GM18517 (cell line): Measurements from ENCODE around the gene FBXL7.

Experiments
- ATAC-seq: cut with Tn5 transposase; IDR thresholded peaks from one replicate; pipeline ENCODE4 v1.9.1; 2021; ENCODE audit warnings: mild to moderate bottlenecking, moderate library complexity; ENCODE audit not compliant: unreplicated experiment

FBXL7 gene

DNA sequence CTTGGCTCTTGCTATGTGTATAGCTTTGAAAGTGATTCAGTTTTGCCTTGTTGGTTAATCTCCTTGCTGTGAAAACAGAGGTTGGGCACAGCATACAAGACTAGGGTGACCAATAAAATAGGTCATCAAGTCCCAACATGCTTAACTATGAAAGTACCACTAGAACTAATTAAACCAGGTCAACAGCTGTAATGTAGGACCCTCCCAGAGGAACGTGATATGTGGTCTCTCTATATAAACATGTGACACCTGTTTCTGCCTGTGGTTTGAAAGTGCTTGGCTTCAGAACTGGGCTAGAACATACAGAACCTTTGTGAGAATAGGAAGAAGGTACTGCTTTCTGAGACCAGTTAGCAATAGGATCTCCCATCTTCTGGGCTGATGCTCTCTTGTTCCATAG lies 297.1 kb downstream of the FBXL7 start:
- ATAC-seq = no peak

DNA sequence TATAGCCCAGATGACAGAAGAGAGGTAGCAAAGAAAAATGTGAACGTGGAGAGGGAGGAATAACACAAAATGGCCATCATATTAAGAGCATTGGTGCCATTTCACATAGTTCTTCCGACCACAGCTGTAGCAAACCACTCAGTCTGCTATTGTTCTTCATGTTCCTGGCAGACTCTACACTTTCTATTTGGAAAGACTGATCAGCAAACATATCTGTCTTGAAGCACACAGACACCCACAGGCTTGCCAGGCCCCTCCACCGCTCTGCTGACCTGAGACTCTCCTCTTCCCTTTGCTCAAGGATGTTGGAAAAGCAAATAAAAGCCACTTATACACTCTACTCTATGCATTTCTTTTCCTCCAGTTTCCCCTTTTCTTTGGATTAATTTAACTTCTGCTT lies 298.0 kb downstream of the FBXL7 start:
- ATAC-seq = no peak

DNA sequence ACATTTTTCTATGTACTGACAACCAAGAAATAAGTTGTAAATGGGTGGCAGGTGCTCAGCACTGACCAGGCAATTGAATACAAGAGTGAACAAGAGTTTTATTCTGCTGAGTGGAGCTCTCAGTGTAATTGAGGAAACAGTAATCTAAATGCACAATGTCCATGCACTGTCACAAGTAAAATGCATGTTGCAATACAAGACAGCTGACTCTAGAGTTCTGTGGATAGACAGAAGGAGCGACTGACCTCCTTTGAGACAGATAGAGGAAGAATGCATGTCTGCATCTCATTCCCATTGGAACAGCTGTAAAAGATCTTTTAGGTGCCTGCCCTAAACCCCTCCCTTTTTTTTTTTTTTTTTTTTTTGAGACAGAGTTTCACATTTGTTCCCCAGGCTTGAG lies 299.0 kb downstream of the FBXL7 start:
- ATAC-seq = no peak

DNA sequence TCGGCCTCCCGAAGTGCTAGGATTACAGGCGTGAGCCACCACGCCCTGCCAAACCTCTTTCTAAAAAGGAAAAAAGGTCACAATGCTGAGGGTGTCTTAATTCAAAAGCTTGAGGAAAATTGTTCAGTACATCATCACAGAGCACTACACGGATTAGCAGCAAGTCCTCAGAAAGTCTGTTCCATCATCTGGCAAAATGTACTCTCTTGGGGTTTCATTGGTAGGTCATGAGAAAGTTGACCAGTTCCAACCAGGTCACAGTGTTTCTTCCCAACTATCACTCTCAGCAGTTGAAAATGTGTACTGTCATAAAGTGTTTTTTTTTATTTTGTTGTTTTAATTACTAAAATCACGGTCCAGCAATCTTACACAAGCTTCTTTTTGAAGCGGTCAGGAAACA lies 299.6 kb downstream of the FBXL7 start:
- ATAC-seq = no peak

DNA sequence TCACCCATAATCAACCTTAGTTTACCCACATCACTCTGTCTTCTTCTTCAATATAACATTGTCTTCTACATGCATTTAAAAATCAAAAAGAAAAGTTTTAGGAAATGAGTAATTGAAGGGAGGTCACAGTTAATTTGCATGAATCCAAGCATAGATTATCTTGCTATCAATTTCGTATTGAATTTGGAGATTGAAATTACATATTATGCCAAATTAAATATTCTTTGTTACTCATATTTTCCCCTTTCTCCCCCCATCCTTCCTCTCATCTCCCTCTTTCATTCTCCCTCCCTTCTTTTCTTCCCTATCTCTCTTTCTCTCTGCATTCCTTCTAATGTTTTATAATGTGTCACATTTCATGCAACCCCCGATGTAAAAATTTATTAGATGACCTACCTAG lies 303.3 kb downstream of the FBXL7 start:
- no peak for ATAC-seq

DNA sequence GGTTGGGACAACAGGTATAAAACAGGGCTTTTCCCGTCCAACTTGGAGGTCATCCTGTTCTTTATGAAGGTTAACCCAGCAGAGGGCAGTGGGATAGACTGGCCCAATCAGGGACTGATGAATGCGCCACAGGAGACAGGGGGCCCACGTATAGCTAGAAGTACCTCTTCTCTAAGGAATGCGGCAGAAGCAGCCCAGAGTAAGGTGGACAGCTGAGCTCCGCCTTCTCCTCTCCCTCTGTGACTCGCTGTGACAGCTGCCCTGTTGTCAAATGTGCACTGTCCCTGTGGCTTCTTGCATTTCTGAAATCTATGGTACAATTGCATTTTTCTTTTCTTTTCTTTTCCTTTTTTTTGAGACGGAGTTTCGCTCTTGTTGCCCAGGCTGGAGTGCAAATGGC lies 306.6 kb downstream of the FBXL7 start:
- no peak for ATAC-seq

DNA sequence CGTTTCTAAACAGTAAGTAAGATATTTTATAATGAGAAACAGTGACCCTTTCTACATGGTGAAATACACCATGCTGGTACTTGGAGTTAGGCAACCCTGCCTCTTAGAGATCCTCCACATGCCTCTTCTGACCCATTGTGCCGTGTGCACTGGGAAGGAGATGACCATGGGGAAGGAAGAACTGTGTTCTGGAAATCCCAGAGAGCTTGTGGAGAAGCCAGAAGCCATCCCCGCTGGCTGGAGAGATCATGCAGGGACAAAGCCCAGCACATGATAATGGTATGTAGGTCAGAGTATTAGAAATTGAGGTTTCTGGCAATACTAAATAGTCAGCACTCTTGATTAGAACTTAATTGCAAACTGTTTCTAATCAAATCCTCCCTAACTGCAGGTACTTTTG lies 307.3 kb downstream of the FBXL7 start:
- ATAC-seq = no peak

DNA sequence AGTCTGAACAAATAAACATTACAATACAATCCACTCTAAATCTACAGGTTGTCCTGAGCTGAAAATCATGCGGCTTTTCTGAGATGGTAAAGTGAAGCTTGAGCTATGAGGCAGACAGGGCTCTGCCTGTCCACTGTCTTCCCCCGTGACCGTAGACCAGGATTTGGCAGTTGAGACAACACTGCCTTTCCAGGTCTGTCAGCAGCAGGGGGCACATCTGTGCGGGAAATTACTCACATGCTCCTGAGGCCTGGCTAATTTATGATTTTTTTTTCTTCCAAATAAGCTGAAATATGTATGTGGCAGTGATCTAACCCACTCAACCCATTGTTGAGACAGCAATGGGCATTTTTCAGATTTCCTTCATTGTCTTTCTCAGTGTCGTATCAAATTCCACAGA lies 307.9 kb downstream of the FBXL7 start:
- ATAC-seq = no peak

DNA sequence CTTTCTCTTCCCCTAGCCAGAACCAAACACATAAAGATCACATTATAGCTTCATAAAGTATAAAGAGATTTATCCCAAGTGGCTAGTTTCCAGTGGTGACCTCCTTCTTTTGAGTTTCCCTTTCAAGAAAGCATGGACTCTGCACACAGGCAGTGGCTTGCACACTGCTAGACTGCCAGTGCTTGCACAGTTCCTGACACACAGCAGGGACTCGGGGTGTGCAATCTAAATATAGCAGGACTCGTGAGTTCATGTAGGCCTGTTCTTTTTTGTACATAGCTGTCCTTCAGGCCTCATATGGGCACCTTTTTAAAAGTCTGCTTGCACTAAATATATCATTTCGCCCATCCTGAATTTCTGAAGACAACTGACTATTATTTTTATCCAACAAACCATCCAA lies 308.6 kb downstream of the FBXL7 start:
- ATAC-seq = no peak

DNA sequence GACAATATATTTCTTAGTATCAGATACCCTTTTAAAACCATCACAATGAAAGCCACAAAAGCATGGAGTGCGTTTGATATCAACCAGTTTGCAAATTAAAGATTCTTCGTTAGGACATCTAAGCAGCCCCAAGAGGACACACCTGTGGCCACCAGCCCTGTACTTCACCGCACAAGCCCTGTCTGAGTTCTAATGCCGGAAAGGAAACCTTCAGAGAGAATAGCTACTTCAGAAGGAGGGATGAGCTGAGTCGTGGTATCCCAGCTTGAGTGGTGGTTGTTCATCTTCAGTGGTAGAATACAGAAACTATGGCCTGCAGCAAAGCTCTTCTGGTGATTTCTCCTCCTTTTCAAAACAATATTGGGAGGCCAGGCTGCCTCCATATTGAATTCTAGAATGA lies 319.6 kb downstream of the FBXL7 start:
- ATAC-seq = no peak

DNA sequence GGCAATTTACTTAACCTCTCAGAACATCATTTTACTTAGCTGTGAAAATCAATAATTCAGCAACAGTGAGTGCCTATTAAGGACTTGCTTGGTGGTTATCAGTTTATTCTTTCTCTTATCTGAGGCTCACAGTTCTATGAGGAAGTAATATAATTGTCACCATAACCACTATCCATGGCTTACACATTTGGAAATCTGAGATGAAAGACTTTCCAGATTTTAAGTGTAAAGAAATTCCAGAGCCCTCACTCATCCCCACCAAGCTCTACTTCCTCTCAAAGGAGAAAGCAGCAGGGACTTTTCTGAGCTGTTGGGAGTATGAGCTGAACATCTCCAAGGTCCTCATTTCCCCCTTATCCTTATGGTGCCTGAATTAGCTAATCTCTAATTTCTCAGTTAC lies 321.5 kb downstream of the FBXL7 start:
- ATAC-seq = no peak

DNA sequence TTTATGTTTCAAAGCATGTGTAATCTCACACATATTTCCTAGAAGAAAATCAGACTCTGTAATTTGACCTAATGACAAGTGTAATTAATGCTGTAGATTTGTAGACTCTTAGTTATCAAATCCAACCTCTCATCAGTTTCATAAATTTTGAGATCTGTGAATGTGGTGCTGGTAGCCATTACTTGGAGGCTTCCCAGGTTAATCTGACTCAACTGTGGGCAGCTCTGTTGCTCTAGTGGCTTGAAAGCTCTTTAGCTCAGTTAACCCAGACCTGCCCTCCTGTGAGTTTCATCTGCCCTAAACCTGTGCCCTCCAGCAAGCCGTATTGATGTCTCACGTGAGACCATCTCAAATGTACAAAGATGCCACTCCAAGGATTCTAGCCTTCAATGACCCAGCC lies 323.4 kb downstream of the FBXL7 start:
- ATAC-seq = no peak

DNA sequence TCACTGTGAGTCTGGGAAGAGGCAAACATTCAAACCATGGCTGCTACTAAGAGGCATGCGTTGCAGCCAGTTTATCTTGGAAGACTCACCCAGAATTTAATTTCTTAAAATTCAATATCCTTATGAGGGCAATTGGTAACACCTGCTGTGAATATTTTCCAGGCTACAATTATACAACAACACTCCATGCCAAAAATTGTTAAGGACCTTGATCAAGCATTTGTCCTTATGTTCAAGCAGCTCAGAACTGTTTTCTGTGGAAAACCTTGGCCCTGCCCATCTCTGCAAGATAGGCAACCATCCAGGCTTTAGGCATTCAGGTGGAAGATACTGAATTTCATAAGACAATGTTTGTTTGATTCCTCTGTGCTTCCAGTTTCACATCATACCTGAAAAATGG lies 327.8 kb downstream of the FBXL7 start:
- no peak for ATAC-seq

DNA sequence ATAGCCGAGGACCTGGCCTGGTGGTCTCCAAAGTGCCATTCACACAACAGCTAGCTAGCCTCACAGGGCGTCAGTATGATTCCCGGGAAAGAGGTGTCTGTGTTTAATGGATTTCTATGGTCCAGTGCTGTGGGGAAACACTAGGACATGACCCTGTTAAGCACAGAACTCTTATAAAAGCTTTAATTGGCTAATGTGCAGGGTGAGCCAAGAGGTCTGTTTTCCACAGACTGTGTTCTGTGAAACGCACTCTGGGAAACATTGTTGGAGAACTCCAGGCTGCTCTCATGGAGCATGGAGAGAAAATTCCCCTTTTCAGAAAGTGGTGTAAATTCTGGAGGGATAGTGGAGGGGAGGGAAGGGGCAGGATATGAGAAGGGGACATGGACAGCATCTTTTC lies 331.4 kb downstream of the FBXL7 start:
- no peak for ATAC-seq

DNA sequence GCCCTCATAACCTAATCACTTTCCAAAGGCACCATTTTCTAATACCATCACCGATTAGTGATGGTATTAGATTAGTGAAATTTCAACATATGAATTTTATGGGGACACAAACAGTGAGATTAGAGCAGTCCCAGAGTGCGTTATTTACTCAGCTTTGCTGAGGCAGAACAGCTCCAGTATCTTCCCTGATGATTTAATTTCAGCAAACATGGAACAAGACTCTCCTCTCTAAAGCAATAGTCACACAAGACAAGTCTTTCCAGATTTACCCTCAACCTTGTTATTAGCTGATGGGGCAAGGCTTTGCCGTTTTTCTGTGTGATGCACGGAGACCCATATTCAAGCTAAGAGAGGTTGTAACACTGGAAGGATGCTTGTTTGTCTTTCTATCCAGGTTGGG lies 333.4 kb downstream of the FBXL7 start:
- no peak for ATAC-seq

DNA sequence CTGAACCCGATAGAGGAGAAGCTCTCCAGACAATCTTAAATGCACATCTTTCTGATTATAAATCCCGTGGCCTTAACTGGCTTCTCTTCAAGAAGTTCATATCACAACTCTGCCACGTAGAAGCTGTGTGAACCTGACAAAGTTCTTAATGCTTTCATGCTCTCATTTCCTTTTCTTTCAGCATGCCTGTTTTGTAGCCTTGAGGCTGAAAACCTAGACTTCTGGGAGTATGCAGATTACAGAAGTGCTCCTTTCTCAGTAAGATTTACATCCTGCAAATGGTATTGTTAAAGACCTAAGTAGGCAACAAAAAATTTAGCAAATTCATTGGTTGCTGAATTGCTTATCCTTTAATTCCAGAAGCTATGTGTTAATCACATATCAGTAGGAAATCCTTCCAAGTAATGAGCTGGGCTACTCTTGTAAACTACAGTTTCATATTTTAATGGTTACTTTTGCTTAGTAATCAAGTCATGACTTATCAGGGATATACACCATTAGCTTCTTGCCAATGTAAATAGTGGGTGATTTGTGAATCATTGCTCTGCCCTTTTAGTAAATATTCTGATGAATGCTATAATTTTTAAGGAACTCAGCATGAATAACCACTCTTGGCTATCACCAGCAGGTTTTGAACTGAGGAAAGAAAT lies 334.7 kb downstream of the FBXL7 start:
- no peak for ATAC-seq

DNA sequence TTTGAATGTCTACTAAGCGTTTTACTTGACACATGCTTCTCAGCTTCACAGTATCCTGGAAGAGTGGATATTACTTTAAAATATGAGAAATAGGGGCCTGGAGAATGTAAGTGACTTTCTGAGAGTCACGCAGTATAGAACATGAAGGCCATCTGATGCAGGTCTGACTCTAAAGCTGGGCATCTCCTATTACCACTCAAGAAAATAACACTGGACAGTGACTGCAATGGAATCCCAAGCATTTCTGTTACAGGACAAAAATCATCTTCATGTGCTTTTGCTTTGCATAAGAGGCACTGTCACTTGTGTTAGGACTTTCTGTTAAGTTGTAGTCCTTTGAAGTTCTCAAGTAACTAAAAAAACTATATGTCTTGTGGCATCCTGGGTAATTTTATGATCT lies 335.5 kb downstream of the FBXL7 start:
- no peak for ATAC-seq

DNA sequence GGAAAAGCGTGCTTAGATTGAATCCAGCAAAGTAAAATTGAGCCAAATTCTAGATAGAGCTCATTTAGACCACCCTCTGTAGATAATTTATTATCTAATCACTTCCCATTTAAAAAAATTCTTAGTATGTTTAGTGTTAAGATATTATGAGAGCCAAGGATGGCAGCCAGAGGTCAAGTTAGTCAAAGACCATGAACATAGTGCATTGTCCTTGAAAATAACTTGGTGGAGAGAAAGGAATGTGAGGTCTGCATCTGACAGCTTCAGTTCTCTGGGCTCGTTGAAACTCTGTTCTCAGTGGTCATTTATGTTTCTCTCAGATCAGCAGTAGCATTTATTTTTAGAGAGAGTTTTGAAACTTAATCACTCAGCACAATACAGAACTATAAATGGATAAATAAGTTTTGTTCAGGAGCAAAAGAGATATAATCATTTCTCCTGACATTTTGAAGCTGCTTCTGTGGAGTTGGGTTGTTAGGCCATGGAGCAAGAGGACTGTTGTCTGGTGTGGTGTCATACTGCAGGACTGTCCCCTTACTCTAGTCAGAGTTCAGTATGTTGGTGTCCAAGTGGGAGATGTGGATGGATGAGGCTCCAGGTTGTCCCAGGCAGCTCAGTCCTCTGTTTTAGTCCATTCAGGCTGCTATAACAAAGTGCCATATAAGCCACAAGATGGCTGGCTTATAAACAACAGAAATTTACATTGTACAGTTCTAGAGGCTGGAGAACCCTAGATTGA lies 337.7 kb downstream of the FBXL7 start:
- ATAC-seq = no peak

DNA sequence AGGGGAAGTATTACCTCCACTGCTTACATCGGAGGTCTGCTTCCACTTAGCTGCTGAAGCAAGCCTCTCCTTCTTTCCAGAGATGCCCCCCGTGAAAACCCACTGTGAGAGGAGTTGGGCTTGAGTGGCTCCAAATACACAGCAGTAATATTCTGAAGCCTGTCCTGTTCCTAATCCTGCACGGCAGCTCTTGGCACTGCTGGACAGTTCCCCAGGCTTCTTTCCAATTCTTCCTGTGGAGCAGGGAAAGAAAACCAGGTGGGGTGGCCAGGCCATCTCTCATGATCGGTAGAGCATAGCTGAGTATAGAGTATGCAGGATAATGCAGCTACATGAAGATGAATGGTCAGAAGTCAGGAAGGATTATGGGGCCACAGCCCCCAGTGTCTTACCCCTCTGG lies 344.3 kb downstream of the FBXL7 start:
- ATAC-seq = no peak

DNA sequence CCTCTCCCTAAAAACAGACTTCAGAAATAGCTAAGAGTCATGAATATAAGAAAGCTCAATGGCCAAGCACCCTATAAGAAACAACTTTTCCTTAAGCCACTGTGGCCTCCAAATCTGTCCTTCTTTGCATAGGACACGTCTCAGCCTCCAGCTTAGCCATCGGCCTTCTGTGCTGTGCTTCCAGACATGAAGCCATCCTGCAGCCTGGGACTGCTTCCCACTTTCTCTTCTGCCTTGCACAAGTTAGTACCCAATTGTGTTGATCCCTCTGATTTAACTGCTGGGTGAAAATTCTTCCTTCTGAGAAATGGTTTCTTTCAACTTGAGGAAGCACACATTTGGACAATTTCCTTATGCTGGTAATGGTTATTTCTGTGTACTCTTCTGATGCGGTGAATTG lies 344.9 kb downstream of the FBXL7 start:
- ATAC-seq = no peak

DNA sequence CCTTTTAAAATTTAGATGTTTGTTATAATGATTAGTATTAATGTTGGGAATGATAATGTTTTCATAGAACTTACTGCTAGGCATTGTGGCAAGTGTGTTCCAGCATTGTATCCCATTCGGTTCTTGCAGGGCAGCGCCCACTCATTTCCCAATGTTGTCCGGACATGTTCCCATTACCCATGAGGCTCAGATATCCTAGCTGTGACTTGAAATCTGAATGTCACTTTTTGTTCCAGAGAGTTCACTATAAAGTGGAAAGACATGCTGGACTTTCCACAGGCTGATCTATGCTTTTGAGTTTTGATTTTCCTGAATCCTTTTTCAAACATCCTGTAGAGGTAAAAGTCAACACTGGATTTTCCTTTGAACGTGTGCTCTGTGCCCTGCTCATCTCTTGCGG lies 350.6 kb downstream of the FBXL7 start:
- ATAC-seq = no peak

DNA sequence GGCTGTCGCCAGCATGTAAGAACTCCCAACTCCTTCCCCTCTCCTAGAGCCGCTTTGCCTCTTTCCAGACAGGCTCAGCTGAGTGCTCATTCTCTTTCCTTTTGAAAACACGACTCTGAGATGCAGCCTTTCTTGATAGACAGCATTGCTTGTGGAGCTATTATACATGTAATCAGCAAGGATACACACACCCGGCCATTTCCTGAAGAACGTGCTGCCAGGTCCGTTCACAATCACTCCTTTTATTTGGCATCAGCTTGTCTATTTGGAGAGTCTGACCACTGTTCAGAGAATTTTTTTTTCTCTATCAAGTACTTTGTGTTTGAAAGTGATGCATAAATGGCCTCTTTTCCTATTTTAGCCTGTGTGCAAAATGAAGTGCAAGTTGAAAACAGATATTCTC lies 351.0 kb downstream of the FBXL7 start:
- no peak for ATAC-seq

DNA sequence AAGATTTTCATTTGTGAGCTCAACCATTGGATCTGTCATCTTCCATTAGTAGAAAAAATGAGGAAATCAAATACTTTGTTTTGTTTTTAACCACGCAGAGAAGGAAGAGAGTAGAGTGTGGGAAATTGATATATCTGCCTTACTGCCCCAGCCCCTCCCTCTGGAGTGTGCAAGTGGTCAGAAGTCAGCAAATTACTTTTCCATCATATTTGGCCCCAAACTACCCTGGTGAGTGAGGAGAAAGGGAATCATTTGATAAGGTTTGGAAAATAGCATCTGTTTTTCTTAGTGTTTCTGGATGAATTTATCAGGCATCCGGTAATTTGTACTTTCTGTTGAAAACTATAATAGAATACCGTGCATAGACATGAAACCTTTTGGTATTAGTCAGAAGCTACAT lies 352.2 kb downstream of the FBXL7 start:
- no peak for ATAC-seq
